HG02610 (cell line): ENCODE results near the gene LAMB4.
"Not testable (repeated sequence)": the region's sequence is repeated elsewhere in the genome, so short reads cannot be mapped to it uniquely, and the experiment has no call there.

ENCODE experiments used
- ATAC-seq: cut with Tn5 transposase; IDR thresholded peaks from one replicate; pipeline ENCODE4 v1.9.1; 2021; ENCODE audit warnings: mild to moderate bottlenecking, moderate library complexity; ENCODE audit not compliant: unreplicated experiment

Gene LAMB4

DNA sequence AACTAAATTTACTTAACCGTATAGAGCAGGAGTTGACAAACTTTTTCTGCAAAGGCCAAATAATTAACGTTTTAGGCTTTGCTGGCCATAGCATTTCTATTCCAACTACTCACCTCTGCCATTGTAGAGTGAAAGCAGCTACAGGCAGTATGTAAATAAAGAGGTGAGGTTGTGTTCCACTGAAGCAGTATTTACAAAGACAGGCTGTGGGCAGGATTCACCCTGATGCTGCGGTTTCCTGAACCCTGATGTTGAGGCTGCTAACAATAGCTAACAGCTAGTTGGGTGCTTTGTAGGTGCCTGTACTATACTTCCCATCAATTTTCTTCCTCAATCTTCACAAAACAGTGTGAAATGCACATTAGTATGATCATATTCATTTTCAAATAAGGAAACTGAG is 80.2 kb downstream of the LAMB4 start:
- no peak for ATAC-seq

DNA sequence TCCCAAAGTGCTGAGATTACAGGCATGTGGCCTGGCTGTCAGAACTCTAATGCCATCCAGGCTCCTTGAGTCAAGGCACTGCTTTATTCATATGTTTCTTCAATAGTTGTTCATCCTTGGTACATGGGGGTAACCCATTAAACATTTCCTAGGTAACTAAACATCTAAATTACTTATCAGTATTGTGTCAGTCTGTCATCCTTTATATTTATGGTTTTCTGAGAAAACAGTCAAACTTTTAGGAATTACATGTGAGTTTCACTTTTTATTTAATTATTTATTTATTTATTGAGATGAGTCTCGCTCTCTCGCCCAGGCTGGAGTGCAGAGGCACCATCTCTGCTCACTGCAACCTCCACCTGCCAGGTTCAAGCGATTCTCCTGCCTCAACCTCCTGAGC is 81.7 kb downstream of the LAMB4 start:
- ATAC-seq: no peak

DNA sequence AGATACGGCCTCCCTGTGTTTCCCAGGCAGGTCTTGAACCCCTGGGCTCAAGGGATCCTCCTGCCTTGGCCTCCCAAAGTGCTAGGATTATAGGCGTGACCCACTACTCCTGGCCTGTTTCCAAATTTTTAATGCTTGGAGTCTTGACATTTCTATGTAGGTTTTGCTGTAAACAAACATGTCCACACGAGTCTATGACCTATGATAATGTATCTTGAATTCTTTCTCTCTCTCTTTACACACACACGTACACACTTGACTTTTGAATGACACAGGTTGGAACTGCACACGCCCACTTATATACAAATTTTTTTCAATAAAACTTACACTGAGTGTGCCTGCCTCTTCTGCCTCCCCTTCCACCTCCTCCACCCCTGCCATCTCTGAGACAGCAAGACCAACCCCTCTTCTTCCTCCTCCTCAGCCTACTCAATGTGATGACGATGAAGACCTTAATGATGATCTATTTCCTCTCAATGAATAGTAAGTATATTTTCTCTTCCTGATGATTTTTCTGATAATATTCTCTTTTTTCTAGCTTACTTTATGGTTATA is 83.1 kb downstream of the LAMB4 start:
- ATAC-seq: no peak

DNA sequence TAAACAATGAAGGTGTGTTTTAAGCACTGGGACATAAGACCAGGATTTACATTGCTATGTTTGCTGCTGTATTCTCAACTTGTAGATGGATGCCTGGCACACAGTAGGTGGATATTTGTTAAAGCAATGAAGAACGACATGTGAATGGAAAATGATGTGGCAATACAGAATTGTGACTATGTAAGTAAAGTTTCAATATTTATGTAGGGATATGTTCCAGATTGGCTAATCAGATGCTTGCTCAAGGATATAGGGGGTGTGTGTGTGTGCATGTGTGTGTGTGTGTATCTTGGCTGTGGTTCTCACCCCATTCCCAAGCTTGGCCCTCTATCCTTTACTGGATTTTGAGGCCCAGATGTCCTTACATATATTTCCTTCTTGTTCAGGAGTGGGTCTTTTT is 84.5 kb downstream of the LAMB4 start:
- ATAC-seq: no peak

DNA sequence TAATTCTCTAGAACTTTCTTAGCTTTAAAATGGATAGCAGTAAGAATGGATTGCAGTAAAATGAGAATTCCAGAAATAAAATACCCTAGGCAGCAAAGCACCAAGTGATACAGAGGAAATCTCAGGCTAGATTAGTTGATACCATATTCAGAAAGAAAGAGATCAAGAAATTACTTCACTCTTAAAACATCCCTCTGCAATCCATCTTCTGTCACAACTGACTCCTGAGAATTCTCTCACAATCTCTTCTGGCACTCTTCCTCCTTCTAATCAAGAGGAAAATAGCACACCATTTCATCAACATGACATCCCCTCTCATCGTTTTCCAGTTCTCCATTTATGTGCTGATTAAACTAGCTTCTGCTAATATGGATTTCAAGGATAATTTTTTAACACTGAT is 85.0 kb downstream of the LAMB4 start:
- ATAC-seq: no peak

DNA sequence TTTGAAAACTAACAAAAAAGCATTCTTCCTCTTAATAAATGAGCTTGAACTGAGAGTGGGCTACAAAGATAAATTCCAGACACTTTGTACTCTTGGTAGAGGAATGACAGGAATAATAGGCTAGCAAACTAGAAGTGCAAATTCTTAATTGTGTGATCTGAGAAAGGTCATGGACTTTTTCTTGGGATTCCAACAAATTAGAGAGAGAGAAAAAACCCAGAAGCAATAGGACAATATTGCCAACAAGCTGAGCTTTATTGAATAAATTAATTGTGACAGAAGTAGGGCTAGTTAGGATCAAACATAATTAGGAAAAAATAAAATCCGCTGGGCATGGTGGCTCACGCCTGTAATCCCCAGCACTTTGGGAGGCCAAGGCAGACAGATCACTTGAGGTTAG is 85.8 kb downstream of the LAMB4 start:
- no peak for ATAC-seq

DNA sequence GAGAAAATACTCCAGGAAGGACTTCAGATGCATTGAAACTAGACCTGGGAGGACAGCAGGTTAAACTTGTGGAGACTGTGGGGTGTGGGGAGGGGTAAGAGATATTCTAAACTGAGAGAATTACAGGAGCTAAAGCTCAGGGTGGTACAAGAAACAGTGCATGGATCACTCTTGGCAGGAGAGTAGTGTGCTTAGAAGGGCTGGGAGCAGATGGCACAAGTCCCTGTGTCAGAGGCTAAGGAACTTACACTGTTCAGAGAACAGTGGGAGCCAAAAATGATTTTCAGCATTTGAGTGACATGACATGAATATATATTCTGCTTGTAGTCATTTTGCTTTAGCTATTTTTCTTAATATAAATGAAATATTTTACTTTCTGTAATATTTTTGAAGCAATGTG is 91.2 kb downstream of the LAMB4 start:
- no peak for ATAC-seq

DNA sequence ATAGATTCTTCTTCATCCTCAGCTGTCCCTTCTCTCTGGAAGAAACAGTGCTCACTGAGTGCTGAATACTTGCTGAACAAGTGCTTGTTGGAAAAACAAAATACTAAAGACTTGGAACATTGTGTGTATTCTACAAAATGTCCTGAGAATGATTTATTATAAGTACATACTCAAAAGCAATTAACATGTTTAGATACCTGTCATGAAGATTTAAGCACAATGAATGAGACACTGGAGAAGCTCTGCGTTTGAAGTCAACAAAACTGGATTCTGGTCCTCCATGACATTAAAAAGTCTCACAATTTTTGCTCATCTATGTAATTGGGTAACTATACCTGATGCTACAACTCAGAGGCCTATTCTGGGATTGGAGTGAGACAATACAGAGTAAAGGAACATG is 92.4 kb downstream of the LAMB4 start:
- no peak for ATAC-seq

DNA sequence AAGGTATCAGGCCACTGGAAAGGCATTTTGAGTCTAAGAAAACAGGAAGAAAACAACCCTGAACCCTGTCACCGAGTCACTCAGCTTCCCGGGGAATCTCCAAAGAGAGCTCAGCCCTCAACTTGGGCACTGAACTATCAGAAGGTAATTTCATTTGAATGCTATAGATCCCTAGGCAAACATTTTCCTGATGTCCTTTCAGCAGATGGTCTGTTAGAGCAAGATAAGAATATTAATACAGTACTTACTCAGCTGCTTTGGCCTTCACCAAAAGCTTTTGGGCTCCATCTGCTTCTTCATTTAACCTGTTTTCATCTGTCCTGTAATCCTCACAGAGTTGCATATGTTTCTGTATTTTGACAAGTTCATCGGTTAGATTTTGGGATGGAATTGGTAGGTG is 93.0 kb downstream of the LAMB4 start:
- ATAC-seq: no peak

DNA sequence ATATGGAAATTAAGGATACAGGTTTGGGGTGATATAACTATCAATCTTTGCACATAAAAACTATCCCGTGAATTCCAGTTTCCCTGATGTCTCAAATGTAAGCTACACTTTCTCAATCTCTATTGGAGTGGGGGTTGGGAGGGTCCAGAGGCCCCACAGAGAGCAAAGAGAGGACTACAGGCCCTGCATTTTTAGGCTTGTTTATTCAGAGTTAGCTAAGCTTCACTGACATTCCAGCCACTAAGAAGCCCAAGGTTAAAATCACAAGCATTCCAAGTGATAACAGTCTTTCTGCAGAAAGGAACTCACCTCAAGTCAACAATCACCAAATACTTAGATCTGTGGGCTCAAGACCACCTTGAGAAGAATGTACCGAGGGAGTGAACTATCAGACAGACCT is 95.6 kb downstream of the LAMB4 start:
- no peak for ATAC-seq

DNA sequence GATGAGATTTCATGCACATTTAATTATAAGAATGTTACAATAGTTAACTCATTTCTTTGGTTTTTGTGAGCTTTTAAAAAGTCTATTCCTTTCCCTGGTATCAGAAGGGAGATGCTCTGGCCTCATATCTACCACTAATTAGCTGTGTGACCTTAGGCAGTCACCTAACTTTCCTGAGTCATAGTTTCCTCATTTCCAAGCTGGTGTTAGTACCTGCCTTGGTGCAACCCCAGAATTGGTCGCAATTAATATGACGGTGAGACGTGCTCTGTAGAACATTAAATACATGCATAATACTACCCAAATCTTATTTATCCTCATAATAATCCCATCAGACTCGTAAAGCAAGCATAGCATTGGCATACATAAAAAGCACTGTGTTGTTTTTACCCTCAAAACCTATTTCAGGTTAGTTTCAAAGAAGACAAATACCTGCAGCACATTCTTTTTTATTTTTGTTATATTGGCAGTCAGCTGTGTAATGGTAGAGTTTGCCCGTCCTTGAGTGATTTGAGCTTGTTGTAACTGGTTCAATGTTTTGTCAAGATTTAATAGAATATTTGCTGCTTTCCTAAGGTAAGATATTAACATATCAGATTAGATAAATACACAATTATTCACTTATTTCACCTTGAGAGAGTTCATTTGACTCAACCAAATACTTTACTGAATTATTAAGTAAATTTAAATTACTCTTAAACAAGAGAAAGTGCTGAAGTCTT is 96.2 kb downstream of the LAMB4 start:
- no peak for ATAC-seq

DNA sequence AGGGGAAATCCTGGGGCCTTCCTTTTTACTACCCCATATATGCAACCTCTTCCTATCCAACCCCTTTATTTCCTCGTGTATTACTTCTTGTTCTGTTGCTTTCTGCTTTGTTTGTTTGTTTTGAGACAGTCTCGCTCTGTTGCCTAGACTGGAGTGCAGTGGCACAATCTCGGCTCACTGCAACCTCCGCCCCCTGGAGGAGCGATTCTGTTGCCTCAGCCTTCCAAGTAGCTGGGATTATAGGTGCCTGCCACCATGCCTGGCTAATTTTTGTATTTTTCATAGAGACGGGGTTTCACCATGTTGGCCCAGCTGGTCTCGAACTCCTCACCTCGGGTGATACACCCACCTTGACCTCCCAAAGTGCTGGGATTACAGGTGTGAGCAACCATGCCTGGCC is 96.9 kb downstream of the LAMB4 start:
- ATAC-seq: not testable (repeated sequence)

DNA sequence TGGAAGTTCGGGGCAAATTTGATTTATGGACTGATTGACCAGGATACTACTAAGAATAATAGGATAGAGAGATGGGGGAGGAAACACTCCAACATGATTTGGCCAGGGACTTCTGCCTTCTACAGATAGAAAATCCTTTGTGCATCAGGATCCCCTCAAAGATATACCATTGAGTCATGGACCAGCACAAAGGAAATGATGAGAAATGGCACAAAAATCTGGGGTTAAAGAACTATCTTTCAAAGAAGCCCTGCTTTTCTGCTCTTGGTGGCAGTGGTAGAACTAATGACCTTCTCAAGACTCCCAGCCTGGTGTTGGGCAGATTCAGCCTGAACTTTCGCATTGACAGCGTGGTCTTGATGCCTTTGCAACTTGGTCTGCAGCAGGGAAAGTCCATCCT is 99.6 kb downstream of the LAMB4 start:
- no peak for ATAC-seq

DNA sequence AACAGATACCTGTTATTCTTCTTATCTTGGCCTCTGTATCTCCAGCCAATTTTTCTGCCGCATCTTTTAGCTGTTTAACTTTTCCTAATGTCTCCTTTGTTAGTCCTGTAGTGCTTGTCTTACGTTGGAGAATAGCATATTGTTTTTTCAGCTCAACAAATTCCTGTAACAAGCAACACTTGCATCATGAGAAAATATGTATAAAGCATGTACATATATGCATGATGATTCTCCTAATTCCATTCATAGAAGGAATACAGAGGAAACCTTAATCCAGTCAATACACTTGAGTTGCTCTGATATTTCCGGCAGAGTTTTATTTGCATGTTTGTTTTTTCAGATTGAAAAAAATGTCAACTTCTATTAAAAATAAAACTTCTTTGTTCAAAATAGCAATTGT is 101.1 kb downstream of the LAMB4 start:
- ATAC-seq: no peak

DNA sequence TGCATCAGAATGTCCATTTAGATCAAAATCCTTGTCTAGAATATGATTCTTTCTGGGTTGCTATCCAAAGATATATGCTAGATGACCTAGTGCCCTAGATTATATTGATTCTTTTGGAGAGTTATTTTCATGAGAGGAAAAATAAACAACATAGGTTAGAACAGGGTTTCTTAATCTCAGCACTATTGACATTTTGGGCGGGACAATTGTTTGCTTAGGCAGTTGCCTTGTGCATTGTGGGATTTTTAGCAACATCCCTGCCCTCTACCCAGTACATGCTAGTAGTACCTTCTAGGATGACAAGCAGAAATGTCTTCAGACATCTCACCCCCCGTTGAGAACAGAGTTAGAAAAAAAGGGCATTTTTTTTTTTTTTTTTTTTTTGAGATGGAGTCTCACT is 102.0 kb downstream of the LAMB4 start:
- ATAC-seq: no peak

DNA sequence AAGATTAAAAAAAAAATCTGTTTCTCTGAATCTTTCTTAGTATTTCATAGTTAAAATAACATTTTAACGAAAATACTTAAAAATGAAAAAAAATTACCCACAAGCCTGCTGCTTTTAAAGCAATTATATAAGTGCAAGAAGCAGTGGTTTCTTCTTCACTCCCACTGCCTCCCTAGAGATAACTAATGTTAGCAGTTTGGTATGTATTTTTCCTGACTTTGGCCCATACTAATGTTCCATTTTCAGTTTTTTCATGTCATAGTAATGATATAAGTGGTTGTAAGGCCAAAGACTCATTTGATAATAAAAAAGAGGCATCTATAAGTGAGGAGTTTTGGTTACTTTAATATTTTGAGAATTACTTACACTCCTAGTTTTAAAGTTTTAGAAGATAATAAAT is 102.9 kb downstream of the LAMB4 start:
- no peak for ATAC-seq

DNA sequence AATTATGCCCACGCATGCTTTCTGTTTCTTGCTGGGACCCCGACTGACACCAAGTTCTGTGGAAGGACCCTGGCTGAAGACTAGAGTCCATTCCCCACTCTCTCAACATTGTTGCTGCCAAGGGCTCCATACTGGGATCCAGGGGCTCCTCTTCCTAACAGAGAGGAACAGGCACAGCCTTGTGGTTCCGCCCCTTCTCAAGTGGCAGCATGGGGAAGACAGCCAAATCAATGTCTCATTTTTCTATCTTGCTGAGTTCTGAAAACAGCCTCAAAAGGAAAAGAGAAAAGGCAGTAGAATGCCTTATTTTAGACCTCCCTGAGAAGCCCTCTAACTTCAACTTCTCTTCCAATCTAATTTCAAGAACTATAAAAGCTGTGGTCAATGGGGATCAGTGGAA is 103.5 kb downstream of the LAMB4 start:
- no peak for ATAC-seq

DNA sequence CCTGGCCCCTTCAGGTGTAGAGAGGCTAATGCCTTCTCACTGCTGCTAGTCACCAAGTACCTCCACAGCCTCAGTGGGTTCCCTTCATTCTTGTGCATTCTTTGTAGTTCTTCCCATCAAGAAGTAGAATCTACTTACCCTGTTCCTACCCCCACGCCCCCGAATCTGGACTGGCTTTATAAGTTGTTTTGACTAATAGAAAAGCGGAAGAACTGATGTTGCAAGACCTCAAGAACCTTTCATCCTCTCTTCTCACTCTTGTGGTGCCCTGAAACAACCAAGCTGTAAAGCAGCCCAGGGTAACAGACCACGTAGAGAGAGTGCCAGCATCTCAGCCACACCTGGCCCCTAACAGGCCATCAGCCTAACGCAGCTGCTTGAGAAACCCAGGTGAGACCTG is 104.0 kb downstream of the LAMB4 start:
- no peak for ATAC-seq

DNA sequence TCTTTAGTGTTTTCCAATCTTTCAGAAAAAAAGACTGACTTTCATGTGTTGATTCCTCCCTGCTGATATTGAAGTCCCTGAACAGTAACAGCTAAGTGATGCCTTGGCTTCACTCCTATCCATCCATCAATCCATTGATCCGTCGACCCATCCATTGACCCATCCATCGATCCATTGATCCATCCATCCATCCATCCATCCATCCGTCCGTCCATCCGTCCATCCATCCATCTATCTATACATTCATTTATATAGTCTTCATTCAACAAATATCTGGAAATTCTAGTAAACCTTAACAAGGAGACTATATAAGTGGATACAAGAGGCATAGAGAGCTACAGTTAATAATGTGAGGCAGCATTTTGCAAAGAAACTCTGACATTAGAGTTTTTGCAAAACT is 105.6 kb downstream of the LAMB4 start:
- no peak for ATAC-seq

DNA sequence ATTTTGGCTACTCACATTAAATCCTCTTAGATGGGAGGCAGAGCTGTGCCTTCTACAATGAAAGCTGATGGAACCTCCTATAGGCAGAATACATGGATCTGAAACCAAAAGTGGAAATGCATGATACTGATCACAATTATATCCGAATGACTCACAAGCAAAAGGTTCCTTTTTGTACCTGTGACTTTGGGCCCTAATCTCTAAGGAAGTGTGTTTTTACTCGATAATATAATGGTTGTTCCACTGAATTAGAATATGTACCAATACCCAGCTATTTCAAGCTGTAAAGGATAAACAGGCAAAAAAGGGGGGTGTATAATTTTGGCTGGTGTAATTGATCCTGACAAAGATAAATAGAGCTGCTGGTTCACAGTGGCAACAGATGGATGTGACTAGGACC is 109.6 kb downstream of the LAMB4 start:
- ATAC-seq: no peak

DNA sequence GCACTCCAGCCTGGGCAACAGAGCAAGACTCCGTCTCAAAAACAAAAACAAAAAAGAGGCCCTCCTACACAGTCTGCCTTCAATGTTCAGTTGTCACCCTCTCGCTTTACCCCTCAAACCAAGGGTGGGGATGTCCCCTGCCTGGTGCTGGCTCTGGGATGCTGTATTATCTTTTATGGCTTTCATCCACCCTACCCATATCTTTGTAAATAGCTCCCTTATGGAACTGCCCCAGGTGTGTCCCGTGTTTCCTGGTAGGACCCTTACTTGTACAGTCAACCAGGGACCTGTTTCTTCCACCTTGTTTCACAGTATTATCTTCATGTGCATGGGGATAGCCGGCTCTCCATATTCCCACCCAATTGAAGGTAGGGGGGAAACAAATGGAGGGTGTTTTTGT is 111.5 kb downstream of the LAMB4 start:
- ATAC-seq: no peak

DNA sequence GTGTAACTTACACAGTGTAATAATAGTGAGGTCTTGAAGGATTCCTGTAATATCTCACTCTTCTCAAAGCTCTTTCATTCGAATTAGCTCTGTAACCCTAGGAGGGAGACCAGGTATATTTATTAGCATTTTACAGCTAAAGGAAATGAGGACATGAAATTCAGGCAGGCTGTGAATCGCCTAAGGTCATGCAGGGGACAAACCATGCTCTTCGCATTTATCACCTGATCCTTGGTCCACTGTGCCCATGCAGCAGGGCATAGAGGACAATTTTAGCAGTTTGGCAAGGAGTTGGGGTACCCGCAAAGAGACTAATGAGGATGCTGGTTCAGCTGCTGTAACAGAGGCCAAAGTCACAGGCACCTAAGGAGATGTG is 112.4 kb downstream of the LAMB4 start:
- no peak for ATAC-seq
